ENCODE results near the gene FTH1. TPM values are rescaled to one million over a fixed set of nuclear protein-coding genes. Genes with fewer than 3 reads are reported as not detected.

Gene FTH1
- total RNA-seq, 1 experiment from 2014 or later, result 3,345 TPM

GRCh38 chr11:61945191-61945590 lies 22.2 kb downstream of the FTH1 start:
- ChIA-PET POLR2A (interaction anchor here (3.4 kb wide), 1 partner anchor 47 kb away, joined by 17 read pairs; no protein-coding TSS in a partner anchor), CTCF (interaction anchor here (1.4 to 6.4 kb wide), 3 partner anchors 47 to 148 kb away, joined by 3 to 162 read pairs (median 55); no protein-coding TSS in a partner anchor), RAD21 (ENCODE audit: low non-redundant PET in 1 of 2, low total read pairs in 2 of 2, uncharacterized antibody in 2 of 2, unreplicated experiment in 2 of 2) (no interaction called here)
- Histone ChIP-seq H3K9me2 (ENCODE audit: insufficient read depth) (no peaks in the 10 kb centered on the region), H2AFZ (ENCODE audit: low read depth, low read length, poor library complexity, severe bottlenecking) (no peak overlapping the region), H3K9me3 (ENCODE audit: control insufficient read depth in 1 of 2, insufficient read depth in 1 of 2, low read depth in 1 of 2, low read length in 2 of 2) (no peaks in the 10 kb centered on the region), H3K36me3 (ENCODE audit: control insufficient read depth in 1 of 2, insufficient read depth in 2 of 2, low read length in 2 of 2) (no peaks in the 10 kb centered on the region), H3K79me2 (ENCODE audit: insufficient read depth, low read length) (no peaks in the 10 kb centered on the region), H3K4me3 (replicated peaks in 1 of 2; ENCODE audit: low read depth in 1 of 2, low read length in 2 of 2) (no peak overlapping the region), H3K4me2 (ENCODE audit: low read length) (no peak overlapping the region), H3K27ac (ENCODE audit: low read depth, low read length) (no peak overlapping the region), H3K4me1 (ENCODE audit: control insufficient read depth in 1 of 2, insufficient read depth in 2 of 2, low read length in 2 of 2) (peaks cover 4 to 13% of the 10 kb centered on the region in 2 experiments; a peak in 2 of 4 replicates), H3K27me3 (ENCODE audit: insufficient read depth, low read length) (no peaks in the 10 kb centered on the region), H3K9ac (ENCODE audit: low read length) (no peak overlapping the region), H4K20me1 (ENCODE audit: insufficient read depth) (no peaks in the 10 kb centered on the region)
- no peak for TF ChIP-seq CEBPB (IDR thresholded peaks at IDR 0.05; ENCODE audit: low read depth)
- TF ChIP-seq, protein P1, sequence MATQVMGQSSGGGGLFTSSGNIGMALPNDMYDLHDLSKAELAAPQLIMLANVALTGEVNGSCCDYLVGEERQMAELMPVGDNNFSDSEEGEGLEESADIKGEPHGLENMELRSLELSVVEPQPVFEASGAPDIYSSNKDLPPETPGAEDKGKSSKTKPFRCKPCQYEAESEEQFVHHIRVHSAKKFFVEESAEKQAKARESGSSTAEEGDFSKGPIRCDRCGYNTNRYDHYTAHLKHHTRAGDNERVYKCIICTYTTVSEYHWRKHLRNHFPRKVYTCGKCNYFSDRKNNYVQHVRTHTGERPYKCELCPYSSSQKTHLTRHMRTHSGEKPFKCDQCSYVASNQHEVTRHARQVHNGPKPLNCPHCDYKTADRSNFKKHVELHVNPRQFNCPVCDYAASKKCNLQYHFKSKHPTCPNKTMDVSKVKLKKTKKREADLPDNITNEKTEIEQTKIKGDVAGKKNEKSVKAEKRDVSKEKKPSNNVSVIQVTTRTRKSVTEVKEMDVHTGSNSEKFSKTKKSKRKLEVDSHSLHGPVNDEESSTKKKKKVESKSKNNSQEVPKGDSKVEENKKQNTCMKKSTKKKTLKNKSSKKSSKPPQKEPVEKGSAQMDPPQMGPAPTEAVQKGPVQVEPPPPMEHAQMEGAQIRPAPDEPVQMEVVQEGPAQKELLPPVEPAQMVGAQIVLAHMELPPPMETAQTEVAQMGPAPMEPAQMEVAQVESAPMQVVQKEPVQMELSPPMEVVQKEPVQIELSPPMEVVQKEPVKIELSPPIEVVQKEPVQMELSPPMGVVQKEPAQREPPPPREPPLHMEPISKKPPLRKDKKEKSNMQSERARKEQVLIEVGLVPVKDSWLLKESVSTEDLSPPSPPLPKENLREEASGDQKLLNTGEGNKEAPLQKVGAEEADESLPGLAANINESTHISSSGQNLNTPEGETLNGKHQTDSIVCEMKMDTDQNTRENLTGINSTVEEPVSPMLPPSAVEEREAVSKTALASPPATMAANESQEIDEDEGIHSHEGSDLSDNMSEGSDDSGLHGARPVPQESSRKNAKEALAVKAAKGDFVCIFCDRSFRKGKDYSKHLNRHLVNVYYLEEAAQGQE (IDR thresholded peaks at IDR 0.05; ENCODE audit: low read depth), result no peak
- no peak for TF ChIP-seq ATF3 (IDR thresholded peaks at IDR 0.05)
- no peak for TF ChIP-seq POLR2AphosphoS5 (IDR thresholded peaks at IDR 0.05; ENCODE audit: low read depth, low read length)
- no peak for TF ChIP-seq SRF (IDR thresholded peaks at IDR 0.05; ENCODE audit: low read depth)
- no peak for TF ChIP-seq EZH2 (IDR thresholded peaks at IDR 0.05)
- no peak for TF ChIP-seq ELF1 (IDR thresholded peaks at IDR 0.05; ENCODE audit: borderline replicate concordance, low read depth)
- no peak for TF ChIP-seq RAD21 (IDR thresholded peaks at IDR 0.05; ENCODE audit: low read depth)
- no peak for TF ChIP-seq SIN3A (IDR thresholded peaks at IDR 0.05; ENCODE audit: low read depth)
- no peak for TF ChIP-seq ZBTB33 (IDR thresholded peaks at IDR 0.05; ENCODE audit: extremely low read depth, insufficient replicate concordance, low read length)
- TF ChIP-seq TCF7L2 (IDR thresholded peaks at IDR 0.05; ENCODE audit: borderline replicate concordance, extremely low read depth, insufficient read depth, insufficient read length), result no peak
- TF ChIP-seq JUND (IDR thresholded peaks at IDR 0.05), result no peak
- TF ChIP-seq SP1 (IDR thresholded peaks at IDR 0.05; ENCODE audit: low read depth), result no peak
- TF ChIP-seq, protein P2, sequence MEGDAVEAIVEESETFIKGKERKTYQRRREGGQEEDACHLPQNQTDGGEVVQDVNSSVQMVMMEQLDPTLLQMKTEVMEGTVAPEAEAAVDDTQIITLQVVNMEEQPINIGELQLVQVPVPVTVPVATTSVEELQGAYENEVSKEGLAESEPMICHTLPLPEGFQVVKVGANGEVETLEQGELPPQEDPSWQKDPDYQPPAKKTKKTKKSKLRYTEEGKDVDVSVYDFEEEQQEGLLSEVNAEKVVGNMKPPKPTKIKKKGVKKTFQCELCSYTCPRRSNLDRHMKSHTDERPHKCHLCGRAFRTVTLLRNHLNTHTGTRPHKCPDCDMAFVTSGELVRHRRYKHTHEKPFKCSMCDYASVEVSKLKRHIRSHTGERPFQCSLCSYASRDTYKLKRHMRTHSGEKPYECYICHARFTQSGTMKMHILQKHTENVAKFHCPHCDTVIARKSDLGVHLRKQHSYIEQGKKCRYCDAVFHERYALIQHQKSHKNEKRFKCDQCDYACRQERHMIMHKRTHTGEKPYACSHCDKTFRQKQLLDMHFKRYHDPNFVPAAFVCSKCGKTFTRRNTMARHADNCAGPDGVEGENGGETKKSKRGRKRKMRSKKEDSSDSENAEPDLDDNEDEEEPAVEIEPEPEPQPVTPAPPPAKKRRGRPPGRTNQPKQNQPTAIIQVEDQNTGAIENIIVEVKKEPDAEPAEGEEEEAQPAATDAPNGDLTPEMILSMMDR (IDR thresholded peaks at IDR 0.05 in 2 of 3, conservative IDR thresholded peaks at IDR 0.05 in 1 of 3; ENCODE audit: borderline replicate concordance in 1 of 3, insufficient read depth in 1 of 3, low read depth in 2 of 3, low read length in 2 of 3), result no peak
- TF ChIP-seq, protein P3, sequence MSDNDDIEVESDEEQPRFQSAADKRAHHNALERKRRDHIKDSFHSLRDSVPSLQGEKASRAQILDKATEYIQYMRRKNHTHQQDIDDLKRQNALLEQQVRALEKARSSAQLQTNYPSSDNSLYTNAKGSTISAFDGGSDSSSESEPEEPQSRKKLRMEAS (IDR thresholded peaks at IDR 0.05), result no peak
- TF ChIP-seq ZFX (IDR thresholded peaks at IDR 0.05), result no peak
- no peak for TF ChIP-seq EGR1 (IDR thresholded peaks at IDR 0.05; ENCODE audit: low read depth)
- no peak for TF ChIP-seq POLR2A (IDR thresholded peaks at IDR 0.05; ENCODE audit: borderline replicate concordance, extremely low read depth, insufficient read depth, insufficient read length)
- TF ChIP-seq FOSL1 (IDR thresholded peaks at IDR 0.05; ENCODE audit: low read depth), result no peak
- TF ChIP-seq EZH2phosphoT487 (IDR thresholded peaks at IDR 0.05; ENCODE audit: borderline replicate concordance), result no peak
- DNase-seq (ENCODE audit: low read depth, low spot score) (no peak), ATAC-seq (no peak)
- BruUV-seq (replicated peaks), result no TSS peak
- intact Hi-C loops (cut with micrococcal nuclease), result no loop called here
